Measurements from ENCODE around the gene TPCN1.

The TPCN1 gene

GRCh38 chr12:113226696-113227568 is 5.7 kb downstream of the TPCN1 start:
- DNase-seq (ENCODE audit: low read depth): no peak

- DNase-seq (ENCODE audit: low read depth): no peak
Observed at GRCh38 chr12:113227686-113228391, 6.6 kb downstream of the TPCN1 start.

DNA sequence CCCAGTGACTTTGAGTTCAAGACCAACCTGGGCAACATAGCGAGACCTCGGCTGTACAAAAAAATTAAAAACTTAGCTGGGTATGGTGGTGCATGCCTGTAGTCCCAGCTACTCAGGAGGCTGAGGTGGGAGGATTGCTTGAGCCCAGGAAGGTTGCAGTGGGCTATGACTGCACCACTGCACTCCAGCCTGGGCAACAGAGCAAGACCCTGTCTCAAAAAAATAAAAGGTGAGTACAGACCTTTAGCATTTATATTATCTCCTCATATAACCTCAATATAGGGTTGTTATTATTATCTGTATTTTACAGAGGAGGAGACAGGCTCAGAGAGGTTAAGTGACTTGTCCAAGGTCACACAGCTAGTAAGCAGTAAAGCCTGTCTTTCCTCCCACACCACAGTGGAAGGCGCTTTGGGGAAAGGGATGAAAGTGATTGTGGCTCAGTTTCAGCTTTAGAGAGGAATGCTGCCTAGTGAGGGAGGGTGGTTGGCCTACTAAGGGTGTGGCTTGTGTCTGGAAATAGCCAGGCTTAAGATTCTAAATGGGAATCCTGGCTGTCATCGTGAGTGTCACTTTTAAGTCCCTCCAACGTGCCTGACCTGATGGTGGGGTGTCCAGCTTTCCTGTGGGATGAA is 7.2 kb downstream of the TPCN1 start:
- no peak for DNase-seq (ENCODE audit: low read depth)

- no peak for DNase-seq (ENCODE audit: low read depth)
Observed at GRCh38 chr12:113230315-113231234, 9.3 kb downstream of the TPCN1 start.

- no peak for DNase-seq (ENCODE audit: low read depth)
Observed at GRCh38 chr12:113231235-113232088, 10.2 kb downstream of the TPCN1 start.

- DNase-seq (ENCODE audit: low read depth): no peak
Observed at GRCh38 chr12:113232089-113232839, 11.0 kb downstream of the TPCN1 start.

- no peak for DNase-seq (ENCODE audit: low read depth)
Observed at GRCh38 chr12:113232840-113233585, 11.7 kb downstream of the TPCN1 start.

DNA sequence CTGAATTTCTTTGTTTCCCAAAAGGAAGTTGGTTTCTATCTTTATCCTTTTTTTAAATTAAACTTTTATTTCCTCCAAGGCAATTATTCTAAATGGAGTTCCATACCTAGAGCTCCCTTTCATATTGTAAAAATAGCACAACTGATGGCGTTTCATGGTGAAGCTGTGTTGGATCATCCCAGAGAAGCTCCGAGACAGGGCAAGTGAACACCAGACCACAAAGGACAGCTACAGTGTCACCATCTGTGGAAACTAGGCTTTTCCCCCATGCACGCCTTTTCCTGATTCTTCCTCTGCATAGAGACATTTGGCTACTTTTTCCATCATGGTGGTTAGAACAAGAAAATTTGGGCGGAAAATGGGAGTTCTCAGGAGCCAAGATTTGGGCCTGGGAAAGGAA is 12.7 kb downstream of the TPCN1 start:
- no peak for DNase-seq (ENCODE audit: low read depth)

DNA sequence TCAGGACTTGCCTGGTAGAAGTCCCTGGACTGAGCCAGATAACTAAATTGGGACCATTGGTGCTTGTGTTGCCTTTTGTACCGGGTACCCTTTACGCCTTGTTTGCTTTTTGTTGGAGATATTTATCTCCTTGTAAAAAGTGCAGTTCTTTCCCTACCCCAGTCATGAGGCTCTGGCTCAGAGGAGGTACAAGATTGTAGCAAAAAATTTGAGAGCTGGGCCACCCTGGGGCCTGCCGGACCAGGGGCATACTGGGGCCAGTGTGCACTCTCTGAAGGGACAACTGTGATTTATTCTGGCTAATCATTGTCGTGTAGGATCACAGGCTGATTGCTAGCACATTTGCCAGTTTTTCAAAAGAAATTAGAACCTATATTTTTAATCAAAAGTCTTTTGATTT is 13.2 kb downstream of the TPCN1 start:
- no peak for DNase-seq (ENCODE audit: low read depth)

GRCh38 chr12:113235976-113236375 is 14.7 kb downstream of the TPCN1 start:
- no peak for DNase-seq (ENCODE audit: low read depth)

GRCh38 chr12:113236539-113237399 is 15.5 kb downstream of the TPCN1 start:
- DNase-seq (ENCODE audit: low read depth): no peak

DNA sequence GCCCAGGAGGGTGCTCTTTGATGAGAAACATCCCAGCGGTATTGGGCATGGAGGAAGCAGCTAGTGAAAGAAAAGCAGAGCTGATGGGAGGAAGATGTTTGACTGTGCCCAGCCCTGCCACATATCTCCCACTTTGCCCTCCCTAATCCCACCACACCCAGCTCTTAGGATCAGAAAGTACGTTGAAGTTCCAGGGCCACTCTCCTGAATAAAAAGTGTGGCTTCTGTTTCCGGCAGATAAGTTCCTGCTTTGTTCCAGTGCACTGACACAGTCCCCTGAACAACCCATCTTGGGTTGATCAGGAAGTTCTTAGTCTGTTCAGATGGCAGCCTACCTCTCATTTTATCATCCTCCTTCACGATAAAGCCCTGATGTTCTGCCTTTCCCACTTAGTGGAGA is 16.5 kb downstream of the TPCN1 start:
- DNase-seq (ENCODE audit: low read depth): peak; percentile 99

- DNase-seq (ENCODE audit: low read depth): no peak
Observed at GRCh38 chr12:113238309-113238708, 17.0 kb downstream of the TPCN1 start.

- DNase-seq (ENCODE audit: low read depth): no peak
Observed at GRCh38 chr12:113239288-113239771, 18.1 kb downstream of the TPCN1 start.

- DNase-seq (ENCODE audit: low read depth): no peak
Observed at GRCh38 chr12:113239811-113240331, 18.6 kb downstream of the TPCN1 start.

DNA sequence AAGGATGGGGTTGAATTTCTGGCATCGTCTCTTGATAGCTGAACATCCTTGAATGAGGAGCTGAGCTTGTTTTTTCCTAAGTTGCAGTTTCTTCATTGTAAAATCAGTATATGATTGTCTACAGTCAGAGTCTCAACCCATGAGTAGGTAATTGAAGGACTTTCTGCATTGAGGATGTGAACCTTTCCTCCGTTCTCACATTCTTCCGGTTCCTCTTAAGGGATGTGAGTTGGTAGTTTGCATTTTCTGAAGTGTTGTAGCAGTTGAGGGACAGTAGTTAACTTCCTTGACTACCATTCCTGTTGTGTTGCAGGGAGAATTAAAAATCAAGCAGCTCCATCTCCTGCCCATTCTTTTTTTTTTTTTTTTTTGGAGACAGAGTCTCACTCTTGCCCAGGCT is 19.1 kb downstream of the TPCN1 start:
- no peak for DNase-seq (ENCODE audit: low read depth)

DNA sequence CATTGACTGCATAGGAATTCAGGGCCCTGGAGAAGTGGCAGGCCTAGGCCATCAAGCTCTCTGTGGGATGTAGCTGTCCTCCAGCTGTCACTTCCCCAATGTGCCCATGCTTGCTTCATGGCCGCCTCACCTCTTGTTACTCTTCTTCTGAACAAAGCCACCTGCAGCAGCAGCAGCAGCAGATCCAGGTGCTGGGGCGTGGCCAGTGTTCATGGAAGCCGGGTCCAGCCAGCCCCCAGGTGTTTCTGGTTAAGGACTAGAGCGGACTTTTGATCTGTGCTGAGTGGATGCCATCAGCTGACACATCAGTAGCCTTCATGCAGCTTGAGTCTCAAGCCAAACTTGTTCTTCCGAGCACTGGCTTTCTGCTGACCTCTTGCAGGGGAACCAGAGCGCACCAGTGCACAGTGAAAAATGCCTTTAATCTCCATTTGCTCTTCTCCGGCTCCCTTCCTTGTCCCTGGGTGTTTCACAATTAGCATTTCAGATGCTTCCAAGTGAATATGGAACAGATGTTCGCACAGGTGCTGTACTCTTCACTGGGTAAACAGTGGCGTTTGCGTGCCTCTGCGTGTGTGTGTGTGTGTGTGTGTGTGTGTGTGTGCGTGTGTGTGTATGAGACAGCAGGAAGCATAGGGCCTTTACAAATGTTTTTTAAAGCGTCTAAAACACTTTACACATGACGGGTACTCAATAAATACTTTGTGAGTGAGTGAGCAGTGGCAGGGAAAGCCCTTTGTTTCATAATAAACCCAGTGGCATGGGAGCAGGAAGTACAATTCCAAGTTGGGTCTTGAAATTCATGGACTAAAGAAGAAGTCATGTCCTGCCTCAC is 20.1 kb downstream of the TPCN1 start:
- no peak for DNase-seq (ENCODE audit: low read depth)
